ENCODE data around the gene TNNT2.

Gene TNNT2

DNA sequence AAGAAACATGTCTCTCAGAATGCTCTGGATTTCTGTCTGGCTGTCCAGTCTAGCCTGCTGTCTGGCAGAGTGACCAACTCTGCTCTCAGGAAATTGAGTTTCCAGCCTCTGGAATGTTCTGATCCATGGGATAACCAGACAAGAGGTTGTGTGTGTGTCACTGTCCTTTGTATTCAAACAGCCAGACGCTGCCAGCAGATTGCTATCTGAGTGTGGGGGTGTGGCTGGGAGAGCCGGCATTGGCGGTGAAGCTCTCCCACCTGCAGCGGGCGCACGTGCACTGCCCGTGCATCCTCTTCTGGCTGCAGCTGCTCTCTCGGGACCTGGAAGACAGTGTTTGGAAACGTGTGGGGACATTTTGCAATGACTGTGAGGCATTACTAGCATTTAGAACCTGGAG lies 68.1 kb downstream of the TNNT2 start:
- DNase-seq = peak; percentile 26 to 30

All from NCI-H1930 (cell line).